Endothelial cell of umbilical vein (primary cell): ENCODE results near the gene STIM1. TPM values are rescaled to one million over a fixed set of nuclear protein-coding genes. Genes with fewer than 3 reads are reported as not detected.

ENCODE experiments used
- BruUV-seq: library from RNA; stranded (reverse); fragments of 400-500 nt; replicated peaks from 2 replicates; lab custom pipeline; 2021; lab: Mats Ljungman, UMichigan
- CTCF ChIA-PET: fragments of 300-600, 350-600 bp; sonication (Branson Sonifier 250); formaldehyde crosslinking; loops from one replicate; lab custom pipeline; 2021; ENCODE audit warnings: antibody characterized with exemption, inconsistent platforms; lab: Charles Lee
- POLR2A ChIA-PET: fragments of 300-600, 350-600 bp; sonication (Branson Sonifier 250); formaldehyde crosslinking; loops from one replicate; lab custom pipeline; 2021; ENCODE audit warnings: antibody characterized with exemption, inconsistent platforms; lab: Charles Lee
- DNase-seq: peaks from one replicate; pipeline ENCODE4 v3.0.0-alpha.2; 2011; ENCODE audit warnings: low read depth, low spot score
- FAIRE-seq: peaks from 2 replicates; lab custom pipeline; 2011; peaks lifted over from hg19 to GRCh38; lab: Jason Lieb, UNC
- H2AFZ ChIP-seq: 2 replicates; pipeline ENCODE4 v1.6.0; 2012; ENCODE audit warnings: low read depth, low read length, control low read depth, inconsistent platforms
- H3K27ac ChIP-seq: 2 replicates; pipeline ENCODE4 v1.5.1; 2011; ENCODE audit warnings: low read depth, mild to moderate bottlenecking, control low read depth, low read length, moderate library complexity; ENCODE audit not compliant: insufficient read depth
- H3K27me3 ChIP-seq, 2 experiments: 2 replicates each; pipeline versions ENCODE4 v1.6.0 to v1.6.1; 2011; ENCODE audit warnings: low read length in 2 of 2, mixed read lengths in 1 of 2; ENCODE audit not compliant: control insufficient read depth in 2 of 2, insufficient read depth in 2 of 2
- H3K36me3 ChIP-seq, 2 experiments: 2 replicates in 1 of 2; 3 replicates in 1 of 2; pipeline ENCODE4 v1.5.1; 2011; ENCODE audit warnings: low read length in 2 of 2, mild to moderate bottlenecking in 1 of 2, moderate library complexity in 1 of 2; ENCODE audit not compliant: control insufficient read depth in 2 of 2, insufficient read depth in 2 of 2; ENCODE audit errors: extremely low read depth in 1 of 2
- H3K4me1 ChIP-seq: 3 replicates; pipeline ENCODE4 v1.5.1; 2011; ENCODE audit warnings: mild to moderate bottlenecking, low read length; ENCODE audit not compliant: control insufficient read depth, insufficient read depth; ENCODE audit errors: extremely low read depth
- H3K4me2 ChIP-seq: 2 replicates; pipeline ENCODE4 v1.6.1; 2011; ENCODE audit warnings: low read length, control low read depth, mixed read lengths; ENCODE audit not compliant: insufficient read depth
- H3K4me3 ChIP-seq, 3 experiments: fragments of 200-600 bp in 1 of 3; sonication (generic), shearing (Covaris generic) in 1 of 3; replicated peaks in 1 of 3; 2 replicates each; pipeline ENCODE4 v1.5.1; 2011 to 2016; ENCODE audit warnings: control low read depth in 3 of 3, low read length in 3 of 3, mild to moderate bottlenecking in 2 of 3, inconsistent platforms in 1 of 3, low read depth in 1 of 3, moderate library complexity in 1 of 3; ENCODE audit not compliant: insufficient read depth in 1 of 3
- H3K79me2 ChIP-seq: 2 replicates; pipeline ENCODE4 v1.6.0; 2012; ENCODE audit warnings: low read length, inconsistent platforms; ENCODE audit not compliant: control insufficient read depth, insufficient read depth
- H3K9ac ChIP-seq: replicated peaks from 2 replicates; pipeline ENCODE3; 2011; ENCODE audit warnings: low read length, control low read depth; ENCODE audit not compliant: insufficient read depth; ENCODE audit errors: extremely low read depth
- H3K9me1 ChIP-seq: replicated peaks from 3 replicates; pipeline ENCODE4 v1.6.0; 2011; ENCODE audit warnings: mild to moderate bottlenecking, low read length; ENCODE audit not compliant: control insufficient read depth, insufficient read depth; ENCODE audit errors: extremely low read depth
- H3K9me3 ChIP-seq: replicated peaks from 2 replicates; pipeline ENCODE4 v1.5.1; 2012; ENCODE audit warnings: low read length, inconsistent platforms; ENCODE audit not compliant: control insufficient read depth, insufficient read depth
- H4K20me1 ChIP-seq: replicated peaks from 2 replicates; pipeline ENCODE3; 2011; ENCODE audit warnings: mild to moderate bottlenecking, low read length; ENCODE audit not compliant: control insufficient read depth, insufficient read depth; ENCODE audit errors: extremely low read depth
- EZH2 ChIP-seq: IDR thresholded peaks from 2 replicates; pipeline ENCODE4 v1.6.1; 2012; ENCODE audit warnings: borderline replicate concordance, low read depth, mild to moderate bottlenecking, moderate library complexity, low read length, inconsistent platforms; ENCODE audit not compliant: severe bottlenecking
- FOS ChIP-seq: IDR thresholded peaks from 2 replicates; pipeline ENCODE4 v1.6.1; 2011; ENCODE audit warnings: mild to moderate bottlenecking, low read length, moderate library complexity, borderline replicate concordance; ENCODE audit not compliant: insufficient read depth
- GATA2 ChIP-seq: IDR thresholded peaks from 2 replicates; pipeline ENCODE4 v1.7.0; 2011; ENCODE audit warnings: low read depth, mild to moderate bottlenecking, moderate library complexity, mixed read lengths, low read length; ENCODE audit not compliant: insufficient read length, insufficient read depth
- JUN ChIP-seq: IDR thresholded peaks from 2 replicates; pipeline ENCODE4 v1.6.1; 2011; ENCODE audit warnings: borderline replicate concordance, low read depth; ENCODE audit not compliant: insufficient read length, insufficient read depth
- MYC ChIP-seq: IDR thresholded peaks from one replicate; pipeline ENCODE4 v1.6.1; 2011; ENCODE audit warnings: mild to moderate bottlenecking, low read depth, low read length
- POLR2A ChIP-seq: IDR thresholded peaks from 2 replicates; pipeline ENCODE4 v1.6.1; 2012; ENCODE audit warnings: low read depth, mild to moderate bottlenecking, control low read depth, low read length
- POLR2AphosphoS5 ChIP-seq: IDR thresholded peaks from 2 replicates; pipeline ENCODE4 v1.6.1; 2012; ENCODE audit warnings: low read depth, mild to moderate bottlenecking, control low read depth, low read length, moderate library complexity; ENCODE audit not compliant: insufficient read depth
- dilution Hi-C: fragments of 300-500 bp; cut with MboI; formaldehyde crosslinking; loops from one replicate; pipeline ENCODE4 v1.15.0; 2019; ENCODE audit warnings: low sequenced_read_pairs; ENCODE audit not compliant: extremely low pct_ligation_motif_present
- intact Hi-C: fragments of 100-400 bp; cut with micrococcal nuclease; formaldehyde crosslinking; loops from one replicate; pipeline ENCODE4 v1.10.0; 2022
- polyA plus RNA-seq, 4 experiments: library from polyadenylated mRNA; depleted of rRNA in 3 of 4; stranded (reverse) in 3 of 4; unstranded in 1 of 4; fragments of >200 nt; gene quantifications; 2 replicates each; pipeline versions ENCODE4 v1.2.1 to v1.2.3, GENCODE V29; 2011 to 2012; ENCODE audit warnings: missing spikeins in 1 of 4
- total RNA-seq: library from RNA; stranded (reverse); gene quantifications from 2 replicates; pipeline ENCODE4 v1.2.3, GENCODE V29; 2021
- TF ChIP-seq, protein P1 (sequence below): IDR thresholded peaks from 2 replicates; pipeline ENCODE4 v1.6.1; 2011; ENCODE audit not compliant: insufficient read depth, insufficient read length
- TF ChIP-seq, protein P2 (sequence below), 2 donors: IDR thresholded peaks; 1 replicate in 1 of 2; 2 replicates in 1 of 2; pipeline ENCODE4 v1.5.1; 2011; ENCODE audit warnings: low read length in 2 of 2, mild to moderate bottlenecking in 2 of 2, moderate library complexity in 2 of 2, control low read depth in 1 of 2, inconsistent platforms in 1 of 2, low read depth in 1 of 2; ENCODE audit not compliant: insufficient read depth in 1 of 2; ENCODE audit errors: extremely low read depth in 1 of 2

The STIM1 gene
- total and polyA plus RNA-seq, 2 donors (not counting 3 experiments of a cell fraction or from before 2014, with no cell fraction given), result 32.7 to 33.4 TPM

DNA sequence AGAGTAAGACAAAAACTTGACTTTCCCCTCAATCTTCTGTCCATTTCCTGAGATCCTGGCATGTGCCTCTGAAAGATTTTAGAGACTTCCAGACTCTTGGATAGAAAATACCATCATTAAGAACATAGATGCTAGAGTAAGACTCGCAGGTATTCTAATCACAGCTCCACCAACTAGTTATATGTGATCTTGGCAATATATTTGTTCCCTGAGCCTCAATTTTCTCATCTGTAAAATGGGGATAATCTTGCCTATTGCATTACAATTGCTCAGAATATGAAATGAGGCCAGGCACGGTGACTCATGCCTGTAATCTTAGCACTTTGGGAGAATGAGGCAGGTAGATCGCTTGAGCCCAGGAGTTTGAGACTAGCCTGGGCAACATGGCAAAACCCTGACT, 25.4 kb upstream of the STIM1 start:
- FAIRE-seq (no peak), DNase-seq (no peak)
- POLR2A ChIA-PET, result no interaction called here
- Histone ChIP-seq H3K27me3 (no peaks in the 10 kb centered on the region), H3K36me3 (peaks cover 4 to 21% of the 10 kb centered on the region in 2 experiments), H4K20me1 (no peaks in the 10 kb centered on the region), H2AFZ (no peak overlapping the region), H3K4me1 (peaks cover 4% of the 10 kb centered on the region), H3K9me1 (no peaks in the 10 kb centered on the region), H3K4me2 (no peak overlapping the region), H3K9me3 (no peaks in the 10 kb centered on the region), H3K27ac (no peak overlapping the region), H3K4me3 (no peak overlapping the region), H3K79me2 (peaks cover 43% of the 10 kb centered on the region), H3K9ac (no peak overlapping the region)
- TF ChIP-seq, protein P1, sequence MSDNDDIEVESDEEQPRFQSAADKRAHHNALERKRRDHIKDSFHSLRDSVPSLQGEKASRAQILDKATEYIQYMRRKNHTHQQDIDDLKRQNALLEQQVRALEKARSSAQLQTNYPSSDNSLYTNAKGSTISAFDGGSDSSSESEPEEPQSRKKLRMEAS, result no peak
- TF ChIP-seq, protein P2, sequence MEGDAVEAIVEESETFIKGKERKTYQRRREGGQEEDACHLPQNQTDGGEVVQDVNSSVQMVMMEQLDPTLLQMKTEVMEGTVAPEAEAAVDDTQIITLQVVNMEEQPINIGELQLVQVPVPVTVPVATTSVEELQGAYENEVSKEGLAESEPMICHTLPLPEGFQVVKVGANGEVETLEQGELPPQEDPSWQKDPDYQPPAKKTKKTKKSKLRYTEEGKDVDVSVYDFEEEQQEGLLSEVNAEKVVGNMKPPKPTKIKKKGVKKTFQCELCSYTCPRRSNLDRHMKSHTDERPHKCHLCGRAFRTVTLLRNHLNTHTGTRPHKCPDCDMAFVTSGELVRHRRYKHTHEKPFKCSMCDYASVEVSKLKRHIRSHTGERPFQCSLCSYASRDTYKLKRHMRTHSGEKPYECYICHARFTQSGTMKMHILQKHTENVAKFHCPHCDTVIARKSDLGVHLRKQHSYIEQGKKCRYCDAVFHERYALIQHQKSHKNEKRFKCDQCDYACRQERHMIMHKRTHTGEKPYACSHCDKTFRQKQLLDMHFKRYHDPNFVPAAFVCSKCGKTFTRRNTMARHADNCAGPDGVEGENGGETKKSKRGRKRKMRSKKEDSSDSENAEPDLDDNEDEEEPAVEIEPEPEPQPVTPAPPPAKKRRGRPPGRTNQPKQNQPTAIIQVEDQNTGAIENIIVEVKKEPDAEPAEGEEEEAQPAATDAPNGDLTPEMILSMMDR (IDR thresholded peaks at IDR 0.05; ENCODE audit: extremely low read depth in 1 of 2, insufficient read depth in 1 of 2, low read depth in 1 of 2, low read length in 2 of 2), result no peak
- TF ChIP-seq MYC, result no peak
- no peak for TF ChIP-seq JUN
- no peak for TF ChIP-seq EZH2
- dilution Hi-C loops, result no loop called here
- CTCF ChIA-PET, result interaction anchor here (1.0 to 7.3 kb wide), 2 partner anchors 11 to 243 kb away, joined by 3 to 38 read pairs; partner anchors contain the start of gene RHOG
- intact Hi-C loops, result no loop called here
- no TSS peak for BruUV-seq

DNA sequence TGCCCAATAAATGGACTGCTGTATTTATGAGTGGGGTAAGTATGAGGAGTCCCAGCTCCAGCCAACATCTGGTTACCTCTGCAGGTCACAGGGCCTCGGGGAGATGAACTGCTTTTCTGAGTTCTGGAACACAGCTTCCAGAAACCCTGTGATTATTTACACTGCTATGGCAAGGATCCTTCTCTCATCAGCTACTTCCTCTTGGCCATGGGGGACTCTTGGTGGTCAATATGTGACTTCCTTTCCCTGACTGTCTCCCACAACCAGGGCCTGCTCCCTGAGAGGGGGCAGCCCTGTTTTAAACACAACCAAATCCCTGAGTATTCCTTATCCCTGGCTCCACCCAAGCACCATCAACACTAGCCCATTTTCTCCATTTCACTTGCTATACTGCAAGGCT, 24.7 kb upstream of the STIM1 start:
- Histone ChIP-seq H3K4me1 (peaks cover 11% of the 10 kb centered on the region), H3K9me3 (no peaks in the 10 kb centered on the region), H3K4me2 (no peak overlapping the region), H4K20me1 (no peaks in the 10 kb centered on the region), H2AFZ (no peak overlapping the region), H3K27ac (no peak overlapping the region), H3K4me3 (no peak overlapping the region), H3K27me3 (no peaks in the 10 kb centered on the region), H3K9me1 (no peaks in the 10 kb centered on the region), H3K9ac (no peak overlapping the region), H3K79me2 (peaks cover 50% of the 10 kb centered on the region), H3K36me3 (peaks cover 4 to 19% of the 10 kb centered on the region in 2 experiments)
- no TSS peak for BruUV-seq
- FAIRE-seq (no peak), DNase-seq (no peak)
- ChIA-PET CTCF (interaction anchor here (1.0 to 7.3 kb wide), 3 partner anchors 10 to 242 kb away, joined by 3 to 38 read pairs (median 7); partner anchors contain the start of gene RHOG), POLR2A (no interaction called here)
- dilution Hi-C loops (no loop called here), intact Hi-C loops (no loop called here)
- no peak for TF ChIP-seq EZH2
- TF ChIP-seq, protein P2 (IDR thresholded peaks at IDR 0.05; ENCODE audit: extremely low read depth in 1 of 2, insufficient read depth in 1 of 2, low read depth in 1 of 2, low read length in 2 of 2), result no peak
- no peak for TF ChIP-seq JUN
- TF ChIP-seq MYC, result no peak
- no peak for TF ChIP-seq POLR2AphosphoS5
- TF ChIP-seq POLR2A, result no peak
- TF ChIP-seq, protein P1, result no peak
- TF ChIP-seq GATA2, result no peak
- no peak for TF ChIP-seq FOS
